K562 (cell line): ENCODE results near the gene CYBB. TPM values are rescaled to one million over a fixed set of nuclear protein-coding genes. Genes with fewer than 3 reads are reported as not detected.
A peak's percentile ranks its signal among the peaks of the same experiment; 100 is the strongest.

Experiments
- ATAC-seq: fragments of 200-7000 bp; cut with Tn5 transposase; 3 replicates; pipeline ENCODE4 v1.9.1; 2020; ENCODE audit warnings: moderate library complexity
- BruUV-seq: library from RNA; stranded (reverse); fragments of 400-500 nt; replicated peaks from 2 replicates; lab custom pipeline; 2021; lab: Mats Ljungman, UMichigan
- CTCF ChIA-PET: fragments of 300-600 bp; formaldehyde crosslinking; extraction: SDS; loops from one replicate; lab custom pipeline; 2021; ENCODE audit warnings: low intra/inter-chr PET ratio; lab: Yijun Ruan, JAX
- POLR2A ChIA-PET: fragments of 300-600, 350-650 bp; sonication (Branson Sonifier 250); formaldehyde crosslinking; extraction: SDS; loops from one replicate; lab custom pipeline; 2021; ENCODE audit warnings: antibody characterized with exemption, inconsistent platforms; lab: Yijun Ruan, JAX
- DNase-seq, 4 experiments: peaks; one replicate each; pipeline versions ENCODE4 v3.0.0 to v3.0.0-alpha.2; 2011 to 2018; ENCODE audit warnings: low spot score in 3 of 4, mixed read lengths in 3 of 4; ENCODE audit errors: extremely low read depth in 1 of 4
- FAIRE-seq: peaks from 2 replicates; lab custom pipeline; 2011; peaks lifted over from hg19 to GRCh38; lab: Jason Lieb, UNC
- H2AFZ ChIP-seq: 2 replicates; pipeline ENCODE4 v1.6.0; 2011; ENCODE audit warnings: low read depth, low read length, control low read depth, inconsistent platforms
- H3K27ac ChIP-seq: fragments of 200-600 bp; 3 replicates; pipeline ENCODE4 v1.8.0; 2011; ENCODE audit warnings: low read depth, mild to moderate bottlenecking, control low read depth, inconsistent platforms, low read length, moderate library complexity, mixed read lengths; ENCODE audit errors: extremely low read depth
- H3K27me3 ChIP-seq, 2 experiments: fragments of 300-600 bp in 1 of 2; 2 replicates in 1 of 2; 3 replicates in 1 of 2; pipeline versions ENCODE4 v1.6.0 to v1.8.0; 2011; ENCODE audit warnings: inconsistent platforms in 2 of 2, low read length in 2 of 2, mild to moderate bottlenecking in 1 of 2, mixed read lengths in 1 of 2, moderate library complexity in 1 of 2; ENCODE audit not compliant: control insufficient read depth in 2 of 2, insufficient read depth in 2 of 2
- H3K36me3 ChIP-seq: fragments of 300-600 bp; 3 replicates; pipeline ENCODE4 v1.8.0; 2011; ENCODE audit warnings: mild to moderate bottlenecking, low read length, inconsistent platforms; ENCODE audit not compliant: control insufficient read depth, insufficient read depth
- H3K4me1 ChIP-seq, 2 experiments: fragments of 200-600 bp in 1 of 2; replicated peaks in 1 of 2; 2 replicates in 1 of 2; 3 replicates in 1 of 2; pipeline versions ENCODE4 v1.5.1 to v1.8.0; 2011; ENCODE audit warnings: inconsistent platforms in 2 of 2, low read length in 2 of 2, mild to moderate bottlenecking in 1 of 2, mixed read lengths in 1 of 2, moderate library complexity in 1 of 2; ENCODE audit not compliant: control insufficient read depth in 2 of 2, insufficient read depth in 2 of 2
- H3K4me2 ChIP-seq: 2 replicates; pipeline ENCODE4 v1.6.1; 2011; ENCODE audit warnings: low read length, control low read depth, inconsistent platforms, mixed read lengths; ENCODE audit not compliant: insufficient read depth
- H3K4me3 ChIP-seq: fragments of 200-600 bp; sonication (generic), shearing (Covaris generic); 2 replicates; pipeline ENCODE4 v1.5.1; 2016; ENCODE audit warnings: control low read depth, inconsistent platforms
- H3K79me2 ChIP-seq: fragments of 200-600 bp; 3 replicates; pipeline ENCODE4 v1.8.0; 2011; ENCODE audit warnings: low read length, inconsistent platforms; ENCODE audit not compliant: control insufficient read depth, insufficient read depth
- H3K9ac ChIP-seq, 2 experiments: 2 replicates each; pipeline versions ENCODE4 v1.6.0 to v1.6.1; 2011; ENCODE audit warnings: low read depth in 2 of 2, low read length in 2 of 2, control low read depth in 1 of 2, inconsistent platforms in 1 of 2, mild to moderate bottlenecking in 1 of 2, mixed read lengths in 1 of 2; ENCODE audit not compliant: insufficient read depth in 1 of 2
- H3K9me1 ChIP-seq: one replicate; pipeline ENCODE4 v1.6.0; 2011; ENCODE audit warnings: inconsistent platforms, mild to moderate bottlenecking, low read length, moderate library complexity; ENCODE audit not compliant: control insufficient read depth, insufficient read depth
- H3K9me3 ChIP-seq: replicated peaks from 2 replicates; pipeline ENCODE4 v1.5.1; 2011; ENCODE audit warnings: low read depth, low read length, inconsistent platforms; ENCODE audit not compliant: control insufficient read depth, insufficient read depth
- H4K20me1 ChIP-seq: replicated peaks from 2 replicates; pipeline ENCODE4 v1.6.1; 2011; ENCODE audit warnings: low read length, inconsistent platforms, mixed read lengths; ENCODE audit not compliant: control insufficient read depth, insufficient read depth
- ARHGAP35 ChIP-seq: fragments of 450-650 bp; IDR thresholded peaks from 2 replicates; pipeline ENCODE4 v1.6.1; 2018; ENCODE audit not compliant: partially characterized antibody
- ATF3 ChIP-seq, 2 experiments: fragments of 450-650 bp in 1 of 2; sonication (generic) in 1 of 2; formaldehyde crosslinking in 1 of 2; IDR thresholded peaks in 1 of 2; conservative IDR thresholded peaks in 1 of 2; 2 replicates each; pipeline versions ENCODE4 v1.6.1 to v1.8.1; 2016 to 2023; ENCODE audit warnings: mild to moderate bottlenecking in 2 of 2, moderate library complexity in 2 of 2, inconsistent platforms in 1 of 2, missing genetic modification reagents in 1 of 2
- CBX5 ChIP-seq: IDR thresholded peaks from 2 replicates; pipeline ENCODE4 v1.6.1; 2014; ENCODE audit warnings: low read depth, borderline replicate concordance
- CEBPG ChIP-seq, 3 experiments: fragments of 200-800 bp in 1 of 3; sonication (Bioruptor generic) in 1 of 3; sonication (generic) in 1 of 3; formaldehyde crosslinking in 1 of 3; IDR thresholded peaks in 2 of 3; conservative IDR thresholded peaks in 1 of 3; 2 replicates each; pipeline versions ENCODE4 v1.6.1 to v1.8.0; 2016 to 2022; ENCODE audit warnings: missing compliant biosample characterization in 2 of 3, missing genetic modification characterization in 2 of 3, mild to moderate bottlenecking in 1 of 3, missing genetic modification reagents in 1 of 3
- ETV5 ChIP-seq: sonication (generic); formaldehyde crosslinking; IDR thresholded peaks from 2 replicates; pipeline ENCODE4 v1.4.0; 2020; ENCODE audit warnings: low read depth, mild to moderate bottlenecking, missing genetic modification reagents
- GTF2E2 ChIP-seq: fragments of 200-800 bp; sonication (Bioruptor generic); IDR thresholded peaks from 2 replicates; pipeline ENCODE4 v1.6.1; 2016; ENCODE audit warnings: missing genetic modification characterization, missing compliant biosample characterization
- LEF1 ChIP-seq: fragments of 450-650 bp; IDR thresholded peaks from 2 replicates; pipeline ENCODE4 v1.6.1; 2016; ENCODE audit warnings: mild to moderate bottlenecking
- SMARCB1 ChIP-seq: IDR thresholded peaks from 2 replicates; pipeline ENCODE4 v1.6.1; 2011; ENCODE audit warnings: improper control_type of control experiment, low read depth; ENCODE audit not compliant: insufficient read length
- SOX6 ChIP-seq: fragments of 450-650 bp; IDR thresholded peaks from 2 replicates; pipeline ENCODE4 v1.6.1; 2014; ENCODE audit warnings: mild to moderate bottlenecking
- TARDBP ChIP-seq: fragments of 450-650 bp; IDR thresholded peaks from 2 replicates; pipeline ENCODE4 v1.6.1; 2016
- ZNF668 ChIP-seq: fragments of 250-450 bp; sonication (Bioruptor Pico); IDR thresholded peaks from 2 replicates; pipeline ENCODE4 v1.8.0; 2022; ENCODE audit warnings: mild to moderate bottlenecking, inconsistent platforms
- WGBS: fragments of 100-300 bp; shearing (Covaris generic); methylation state at CpG from one replicate; pipeline ENCODE4 v1.1.6; 2016; ENCODE audit warnings: low coverage, mixed read lengths; ENCODE audit not compliant: insufficient coverage; ENCODE audit errors: missing lambda C conversion rate; 5-methylcytosine and 5-hydroxymethylcytosine counted together
- in situ Hi-C: fragments of 300-500 bp; cut with MboI; formaldehyde crosslinking; loops from 4 replicates; pipeline ENCODE4 v1.15.0; 2018; ENCODE audit warnings: inconsistent platforms, mixed read lengths
- intact Hi-C: fragments of 100-400 bp; cut with micrococcal nuclease; formaldehyde crosslinking; loops from 2 replicates; pipeline ENCODE4 v1.14.2; 2022
- polyA plus RNA-seq, 8 experiments: library from polyadenylated mRNA; depleted of rRNA in 4 of 8; stranded (reverse) in 5 of 8; unstranded in 3 of 8; fragments of >200 nt; fragmentation: Nextera tagmentation in 2 of 8; fragmentation: Illumina TruSeq in 1 of 8; extraction: Ambion mirVana in 2 of 8; extraction: Trizol in 1 of 8; gene quantifications; 2 replicates each; pipeline versions ENCODE4 v1.2.1 to v1.2.3, GENCODE V29; 2011 to 2014; ENCODE audit warnings: inconsistent platforms in 1 of 8, missing spikeins in 1 of 8
- total RNA-seq, 7 experiments: library from RNA; depleted of rRNA in 6 of 7; stranded (reverse); fragments of >200 nt in 6 of 7; fragmentation: Illumina TruSeq in 2 of 7; extraction: Trizol in 2 of 7; gene quantifications; 2 replicates each; pipeline versions ENCODE4 v1.2.1 to v1.2.3, GENCODE V29; 2011 to 2021; ENCODE audit warnings: low replicate concordance in 1 of 7
- TF ChIP-seq, protein P1 (sequence below): IDR thresholded peaks from 3 replicates; pipeline ENCODE4 v1.6.1; 2011; ENCODE audit warnings: borderline replicate concordance, mild to moderate bottlenecking; ENCODE audit not compliant: insufficient read length, insufficient read depth

Gene CYBB
- total and polyA plus RNA-seq, 9 of the 15 experiments (the other 6 are each of a cell fraction or from before 2014, with no cell fraction given): 0.25 to 1.3 (median 0.74) TPM

GRCh38 chrX:37820646-37821045 lies 40.8 kb downstream of the CYBB start:
- Histone ChIP-seq H2AFZ (no peak overlapping the region), H3K27ac (no peak overlapping the region), H3K9ac (no peak overlapping the region), H3K9me1 (no peaks in the 10 kb centered on the region), H3K9me3 (no peaks in the 10 kb centered on the region), H4K20me1 (no peaks in the 10 kb centered on the region), H3K79me2 (no peaks in the 10 kb centered on the region), H3K36me3 (no peaks in the 10 kb centered on the region), H3K4me1 (no peaks in the 10 kb centered on the region; a peak in 1 of 5 replicates), H3K27me3 (no peaks in the 10 kb centered on the region), H3K4me3 (no peak overlapping the region), H3K4me2 (no peak overlapping the region)
- DNase-seq (no peak), FAIRE-seq (no peak), ATAC-seq (no peak)
- in situ Hi-C loops: loop anchor here (5.0 to 10.0 kb wide), 2 partner anchors 73 to 246 kb away; partner anchors contain the start of gene LANCL3
- ChIA-PET POLR2A (no interaction called here), CTCF (no interaction called here)
- WGBS: 13% methylated on average over 1 of the region's 1 CpG
- intact Hi-C loops: loop anchor here (10.0 kb wide), 1 partner anchor 354 kb away; no protein-coding TSS in a partner anchor
- BruUV-seq: no TSS peak
- TF ChIP-seq ARHGAP35 (no peak), ETV5 (no peak), LEF1 (no peak), SMARCB1 (no peak), GTF2E2 (tag) (no peak), TARDBP (no peak), CEBPG (CRISPR knock-in tag; IDR thresholded peaks at IDR 0.05) (no peak), CEBPG (tag; conservative IDR thresholded peaks at IDR 0.05 in 1 of 2, IDR thresholded peaks at IDR 0.05 in 1 of 2) (peak; percentile 13 to 83; a peak in 3 of 4 replicates), ATF3 (IDR thresholded peaks at IDR 0.05) (peak; percentile 39; the same call in 1 of the 2 replicates), ATF3 (CRISPR knock-in tag; conservative IDR thresholded peaks at IDR 0.05) (no peak), ZNF668 (CRISPR knock-in tag) (no peak), CBX5 (no peak), SOX6 (no peak)
- TF ChIP-seq, protein P1, sequence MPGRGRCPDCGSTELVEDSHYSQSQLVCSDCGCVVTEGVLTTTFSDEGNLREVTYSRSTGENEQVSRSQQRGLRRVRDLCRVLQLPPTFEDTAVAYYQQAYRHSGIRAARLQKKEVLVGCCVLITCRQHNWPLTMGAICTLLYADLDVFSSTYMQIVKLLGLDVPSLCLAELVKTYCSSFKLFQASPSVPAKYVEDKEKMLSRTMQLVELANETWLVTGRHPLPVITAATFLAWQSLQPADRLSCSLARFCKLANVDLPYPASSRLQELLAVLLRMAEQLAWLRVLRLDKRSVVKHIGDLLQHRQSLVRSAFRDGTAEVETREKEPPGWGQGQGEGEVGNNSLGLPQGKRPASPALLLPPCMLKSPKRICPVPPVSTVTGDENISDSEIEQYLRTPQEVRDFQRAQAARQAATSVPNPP: no peak
